SK-N-MC (cell line): ENCODE data around the gene PITPNC1.

ENCODE experiments used
- EZH2 ChIP-seq: fragments of 200-600 bp; sonication (generic); IDR thresholded peaks from one replicate; pipeline ENCODE4 v1.6.1; 2017; ENCODE audit warnings: antibody characterized with exemption
- FOXP2 ChIP-seq: optimal IDR thresholded peaks from 2 replicates; pipeline ENCODE3; 2011; ENCODE audit warnings: mild to moderate bottlenecking, moderate library complexity; ENCODE audit not compliant: insufficient read depth; ENCODE audit errors: extremely low read length, control extremely low read depth
- POLR2AphosphoS5 ChIP-seq: IDR thresholded peaks from 2 replicates; pipeline ENCODE4 v1.6.1; 2012; ENCODE audit warnings: mild to moderate bottlenecking, low read depth, low read length, borderline replicate concordance

DNA sequence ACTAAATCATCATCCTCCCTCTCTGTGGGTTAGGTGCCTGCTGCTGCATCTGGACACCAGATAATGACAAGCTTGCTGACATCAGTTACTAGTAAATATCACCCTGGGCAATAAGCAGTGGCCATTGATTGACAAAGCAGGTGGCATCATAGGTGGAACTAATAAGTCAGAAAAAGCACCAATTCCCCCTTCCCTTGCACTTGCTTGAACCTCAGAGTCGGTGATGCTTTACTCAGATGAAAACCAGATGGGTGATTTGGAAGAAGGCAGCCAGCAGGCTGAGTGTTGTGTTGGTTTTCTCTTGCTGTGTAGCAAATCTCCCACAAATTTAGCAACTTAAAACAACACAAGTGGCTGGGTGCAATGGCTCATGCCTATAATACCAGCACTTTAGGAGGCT is 193.7 kb downstream of the PITPNC1 start:
- TF ChIP-seq EZH2 (no peak), POLR2AphosphoS5 (no peak), FOXP2 (no peak)
